HG03565 (cell line): ENCODE data around the gene CD72.
"Not testable (repeated sequence)": the region's sequence is repeated elsewhere in the genome, so short reads cannot be mapped to it uniquely, and the experiment has no call there.

ENCODE experiments used
- ATAC-seq: cut with Tn5 transposase; IDR thresholded peaks from one replicate; pipeline ENCODE4 v1.9.1; 2021; ENCODE audit warnings: mild to moderate bottlenecking, moderate library complexity; ENCODE audit not compliant: unreplicated experiment

The CD72 gene

GRCh38 chr9:35598866-35599590 is 19.2 kb downstream of the CD72 start:
- no peak for ATAC-seq

GRCh38 chr9:35596907-35597306 is 21.3 kb downstream of the CD72 start:
- ATAC-seq: not testable (repeated sequence)

GRCh38 chr9:35594471-35594870 is 23.7 kb downstream of the CD72 start:
- ATAC-seq: no peak

GRCh38 chr9:35593581-35593980 is 24.6 kb downstream of the CD72 start:
- ATAC-seq: no peak

- ATAC-seq: not testable (repeated sequence)
These were observed 29.7 kb downstream of the CD72 start for GRCh38 chr9:35588506-35588905.

- ATAC-seq: not testable (repeated sequence)
These were observed 33.5 kb downstream of the CD72 start for GRCh38 chr9:35584681-35585080.

- ATAC-seq: not testable (repeated sequence)
These were observed 34.7 kb downstream of the CD72 start for GRCh38 chr9:35583521-35583920.

- ATAC-seq: not testable (repeated sequence)
These were observed 38.5 kb downstream of the CD72 start for GRCh38 chr9:35579659-35580227.

- ATAC-seq: no peak
These were observed 39.1 kb downstream of the CD72 start for GRCh38 chr9:35579130-35579529.

- no peak for ATAC-seq
These were observed 40.7 kb downstream of the CD72 start for GRCh38 chr9:35577486-35577885.

- ATAC-seq: no peak
These were observed 42.7 kb downstream of the CD72 start for GRCh38 chr9:35575478-35575877.

GRCh38 chr9:35574578-35575122 is 43.6 kb downstream of the CD72 start:
- ATAC-seq: no peak

GRCh38 chr9:35570709-35571504 is 47.3 kb downstream of the CD72 start:
- ATAC-seq: no peak

- no peak for ATAC-seq
These were observed 49.0 kb downstream of the CD72 start for GRCh38 chr9:35569206-35569605.

- ATAC-seq: no peak
These were observed 50.0 kb downstream of the CD72 start for GRCh38 chr9:35568196-35568595.

- no peak for ATAC-seq
These were observed 51.8 kb downstream of the CD72 start for GRCh38 chr9:35566417-35566816.

GRCh38 chr9:35564658-35565061 is 53.6 kb downstream of the CD72 start:
- no peak for ATAC-seq

- ATAC-seq: no peak
These were observed 54.4 kb downstream of the CD72 start for GRCh38 chr9:35563791-35564197.

- ATAC-seq: no peak
These were observed 55.1 kb downstream of the CD72 start for GRCh38 chr9:35562895-35563780.

- no peak for ATAC-seq
These were observed 56.5 kb downstream of the CD72 start for GRCh38 chr9:35561468-35562261.
